ENCODE results near the gene GRIN3A.
"Not testable (repeated sequence)": the region's sequence is repeated elsewhere in the genome, so short reads cannot be mapped to it uniquely, and the experiment has no call there.

The GRIN3A gene

DNA sequence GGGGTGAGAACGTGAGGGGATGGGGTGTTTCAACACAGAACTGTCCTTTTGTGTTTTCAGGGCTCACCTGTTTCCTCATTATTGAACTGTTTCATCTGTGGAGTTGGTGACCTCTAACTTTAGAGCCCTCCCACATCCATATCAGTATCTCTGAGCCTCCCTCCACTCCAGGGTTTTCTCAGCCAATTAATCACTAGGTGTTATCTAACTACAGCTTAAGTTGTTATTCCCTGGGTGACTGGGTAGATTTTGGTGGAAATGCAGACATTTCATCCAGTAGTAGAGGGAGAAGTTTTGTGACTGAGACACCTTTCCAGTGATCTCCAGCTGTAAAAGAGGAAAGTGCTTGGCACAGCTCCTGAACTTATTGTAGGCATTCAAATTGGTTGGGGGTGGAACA, 167.3 kb downstream of the GRIN3A start:
- no peak for DNase-seq

DNA sequence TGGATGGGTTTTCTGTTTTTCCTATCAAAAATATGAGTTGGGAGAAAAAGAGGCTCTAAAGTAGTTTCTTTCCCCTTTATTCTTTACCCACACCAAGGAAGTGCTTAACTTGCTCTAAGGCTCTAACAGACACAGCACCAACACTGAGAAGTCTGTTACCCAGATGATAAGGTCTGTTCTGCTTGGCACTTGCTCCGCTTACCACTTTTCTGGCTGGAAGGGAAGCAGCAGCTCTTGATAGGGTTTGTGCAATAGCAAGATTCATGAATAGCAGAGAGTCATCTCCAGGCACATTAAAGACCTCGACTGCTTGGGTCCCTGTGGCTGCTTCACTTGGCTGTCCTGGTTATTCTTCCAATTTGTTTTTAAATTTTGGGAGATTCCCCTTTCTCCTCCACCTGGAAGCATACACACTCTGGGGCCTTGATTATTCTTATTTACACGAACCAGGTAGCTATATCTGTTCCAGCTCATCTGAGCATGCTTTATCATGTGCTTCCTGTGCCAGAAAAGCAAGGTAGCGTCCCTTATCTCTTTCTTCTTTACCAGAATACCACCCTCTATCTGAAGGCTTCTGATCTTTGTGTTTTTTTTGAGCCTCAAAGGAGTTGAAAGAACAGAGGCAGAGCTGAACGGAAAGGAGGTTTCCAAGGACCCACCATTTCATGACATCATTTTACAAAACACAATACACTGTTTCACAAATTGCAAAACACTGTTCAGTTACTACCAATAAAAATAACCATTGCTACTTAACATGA, 168.5 kb downstream of the GRIN3A start:
- no peak for DNase-seq

DNA sequence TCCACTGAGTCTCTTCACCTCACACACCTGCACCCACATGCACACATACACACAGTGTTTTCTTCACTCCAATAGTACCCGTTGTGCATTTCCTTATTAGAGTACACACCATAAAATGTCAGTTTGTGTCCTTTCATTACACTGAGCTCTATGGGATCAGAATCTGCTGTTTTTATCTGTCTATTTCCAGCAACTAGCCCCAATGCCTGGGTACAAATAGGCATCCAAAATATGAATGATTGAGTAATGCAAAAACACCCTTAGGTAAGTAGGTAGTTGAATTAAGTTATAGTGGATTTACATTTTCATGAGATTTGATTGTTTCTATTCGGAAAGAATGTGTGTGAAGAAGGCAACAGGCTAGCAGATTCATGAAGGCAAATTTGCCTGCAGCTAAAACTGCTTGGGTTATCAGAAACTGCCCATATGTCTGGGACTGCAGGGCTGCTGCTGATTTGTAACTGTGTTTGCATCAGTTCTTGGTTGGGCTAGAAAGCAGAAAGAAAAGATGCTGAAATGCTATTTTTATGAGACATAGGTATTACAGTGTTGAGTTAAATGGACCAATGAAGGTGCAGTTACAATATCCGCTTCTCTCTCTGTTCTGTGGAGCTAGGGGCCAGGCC, 170.6 kb downstream of the GRIN3A start:
- no peak for DNase-seq

DNA sequence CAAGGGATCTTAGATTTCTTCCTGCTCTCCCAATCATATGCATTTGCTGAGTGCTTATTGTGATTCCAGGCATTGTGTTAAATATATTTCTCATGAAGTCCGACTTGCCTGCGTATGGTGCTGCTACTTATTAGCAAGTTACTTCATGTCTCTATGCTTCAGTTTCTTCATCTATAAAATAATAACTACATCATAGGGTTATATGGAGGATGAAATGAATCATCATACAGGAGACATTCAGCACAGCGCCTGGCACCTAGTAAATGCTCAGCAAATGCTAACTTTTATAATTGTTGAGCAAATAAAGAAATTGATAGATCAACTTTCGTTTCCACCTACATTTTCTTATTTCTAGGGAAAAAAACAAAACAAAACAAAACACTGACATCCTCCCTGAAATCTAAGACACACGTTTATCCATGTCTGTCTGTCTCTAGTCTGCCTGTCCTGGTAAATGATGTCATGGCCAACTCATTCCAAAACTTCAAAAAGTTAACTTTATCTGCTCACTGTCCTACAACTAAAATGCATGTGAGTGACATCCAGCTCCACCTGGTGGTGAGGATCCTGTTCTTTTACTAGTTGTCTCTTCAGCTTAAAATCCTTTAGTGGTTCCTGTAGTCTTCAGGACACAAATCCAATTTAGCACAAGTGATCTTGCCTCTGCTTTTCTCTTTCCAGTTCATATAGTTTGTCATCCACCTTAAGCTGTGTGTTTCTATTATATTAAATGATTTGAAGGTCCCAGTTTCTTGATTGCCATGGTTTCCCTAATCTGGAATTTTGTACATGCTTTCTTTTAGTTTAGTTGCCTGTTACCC, 171.3 kb downstream of the GRIN3A start:
- no peak for DNase-seq

DNA sequence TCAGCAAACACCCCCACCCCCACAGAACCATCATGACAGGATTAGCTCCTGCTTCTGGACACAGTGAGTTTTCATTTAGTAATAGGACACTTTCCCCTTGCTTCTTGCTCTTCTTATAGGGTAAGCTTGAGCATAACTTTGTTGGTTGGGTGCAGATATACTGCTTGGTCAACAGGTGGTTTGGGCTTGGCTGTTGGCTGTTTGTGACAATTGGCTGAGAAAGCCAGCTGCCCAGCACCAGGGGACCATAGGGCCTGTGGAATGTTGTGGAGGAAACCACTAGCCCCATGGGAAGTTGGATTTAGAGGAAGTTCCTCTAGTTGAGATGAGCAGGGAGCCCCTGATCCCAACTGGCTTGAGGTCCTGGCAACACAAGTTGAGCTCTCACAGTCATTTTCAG, 174.2 kb downstream of the GRIN3A start:
- DNase-seq = no peak

DNA sequence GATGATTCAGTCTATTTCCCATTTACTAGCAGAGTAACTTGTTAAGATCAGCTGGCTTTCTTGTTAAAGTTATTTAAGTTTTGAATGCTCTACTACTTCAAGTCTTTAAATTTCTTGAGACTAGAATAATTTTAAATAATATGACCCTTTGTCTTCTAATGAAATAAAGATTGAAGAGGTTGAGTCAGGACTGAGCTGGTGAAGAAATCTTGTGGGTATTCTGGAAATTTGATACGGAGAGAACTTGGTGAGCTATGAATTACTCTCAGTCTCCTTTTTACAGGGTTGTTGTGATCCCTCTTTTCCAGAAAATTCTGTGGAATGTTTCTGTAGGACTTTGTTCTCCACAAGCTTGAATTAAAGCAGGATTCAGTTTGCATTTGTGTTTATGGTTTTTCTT, 175.5 kb downstream of the GRIN3A start:
- no peak for DNase-seq

DNA sequence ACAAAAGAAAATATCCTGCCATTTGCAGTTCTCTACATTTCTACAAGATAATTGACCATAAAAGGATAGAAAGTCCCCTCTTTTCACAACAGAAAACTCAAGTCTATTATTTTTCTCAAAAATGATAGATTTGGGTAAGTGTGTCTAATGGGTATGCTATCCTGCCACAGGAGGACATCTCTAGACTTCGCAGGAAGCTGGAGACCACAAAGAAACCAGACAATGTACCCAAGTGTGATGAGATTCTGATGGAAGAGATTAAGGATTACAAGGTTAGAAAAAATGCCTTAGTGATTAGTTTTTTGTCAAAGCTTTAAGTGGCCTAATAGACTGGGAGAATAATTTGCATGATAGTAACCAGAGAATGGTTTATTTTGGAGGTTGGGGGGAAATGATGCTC, 176.7 kb downstream of the GRIN3A start:
- no peak for DNase-seq

DNA sequence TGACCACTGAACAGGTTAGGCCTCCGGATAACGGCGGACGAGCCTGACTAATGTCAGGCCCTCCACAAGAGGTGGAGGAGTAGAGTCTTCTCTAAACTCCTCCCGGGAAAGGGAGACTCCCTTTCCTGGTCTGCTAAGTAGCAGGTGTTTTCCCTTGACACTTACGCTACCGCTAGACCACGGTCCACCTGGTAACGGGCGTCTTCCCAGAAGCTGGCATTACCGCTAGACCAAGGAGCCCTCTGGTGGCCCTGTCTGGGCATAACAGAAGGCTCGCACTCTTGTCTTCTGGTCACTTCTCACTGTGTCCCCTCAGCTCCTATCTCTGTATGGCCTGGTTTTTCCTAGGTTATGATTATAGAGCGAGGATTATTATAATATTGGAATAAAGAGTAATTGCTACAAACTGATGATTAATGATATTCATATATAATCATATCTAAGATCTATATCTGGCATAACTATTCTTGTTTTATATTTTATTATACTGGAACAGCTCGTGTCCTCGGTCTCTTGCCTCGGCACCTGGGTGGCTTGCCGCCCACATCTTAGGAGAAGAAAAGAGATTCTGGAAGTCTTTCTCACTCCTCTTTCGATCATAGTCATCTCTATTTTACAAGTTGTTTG, 188.9 kb downstream of the GRIN3A start:
- DNase-seq = not testable (repeated sequence)

DNA sequence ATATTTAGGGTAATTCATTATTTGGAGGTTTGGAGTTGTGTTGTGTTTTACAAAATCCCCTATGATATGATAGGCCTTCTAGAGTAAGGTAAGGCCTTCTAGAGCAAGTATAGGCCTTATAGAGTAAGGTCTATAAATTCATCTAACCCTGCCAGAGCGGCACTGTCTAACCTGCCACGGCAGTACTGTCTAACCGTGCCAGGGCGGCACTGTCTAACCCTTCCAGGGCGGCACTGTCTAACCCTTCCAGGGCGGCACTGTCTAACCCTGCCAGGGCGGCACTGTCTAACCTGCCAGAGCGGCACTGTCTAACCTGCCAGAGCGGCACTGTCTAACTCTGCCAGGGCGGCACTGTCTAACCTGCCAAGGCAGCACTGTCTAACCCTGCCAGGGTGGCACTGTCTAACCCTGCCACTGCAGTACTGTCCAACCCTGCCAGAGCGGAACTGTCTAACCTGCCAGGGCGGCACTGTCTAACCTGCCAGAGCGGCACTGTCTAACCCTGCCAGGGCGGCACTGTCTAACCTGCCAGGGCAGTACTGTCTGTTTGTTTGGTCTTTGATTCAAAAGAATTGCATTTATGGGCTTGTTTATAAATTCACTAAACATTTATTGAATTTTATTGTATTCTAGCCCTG, 195.2 kb downstream of the GRIN3A start:
- no peak for DNase-seq

DNA sequence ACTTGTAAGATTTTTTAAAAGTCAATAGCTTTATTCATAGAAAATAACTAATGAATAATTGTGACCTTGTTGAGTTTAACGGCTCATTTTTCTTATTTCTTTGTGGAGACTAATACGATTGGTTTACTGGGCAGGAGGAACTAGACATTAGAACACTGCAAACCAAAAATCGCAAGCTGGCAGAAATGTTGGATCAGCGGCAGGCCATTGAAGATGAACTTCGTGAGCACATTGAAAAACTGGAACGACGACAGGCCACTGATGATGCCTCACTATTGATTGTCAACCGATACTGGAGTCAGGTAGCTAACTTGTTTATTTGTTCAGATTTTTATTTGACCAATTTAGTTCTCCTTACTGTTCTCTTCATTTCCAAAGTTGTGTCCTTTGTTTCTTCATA, 198.4 kb downstream of the GRIN3A start:
- DNase-seq = no peak

DNA sequence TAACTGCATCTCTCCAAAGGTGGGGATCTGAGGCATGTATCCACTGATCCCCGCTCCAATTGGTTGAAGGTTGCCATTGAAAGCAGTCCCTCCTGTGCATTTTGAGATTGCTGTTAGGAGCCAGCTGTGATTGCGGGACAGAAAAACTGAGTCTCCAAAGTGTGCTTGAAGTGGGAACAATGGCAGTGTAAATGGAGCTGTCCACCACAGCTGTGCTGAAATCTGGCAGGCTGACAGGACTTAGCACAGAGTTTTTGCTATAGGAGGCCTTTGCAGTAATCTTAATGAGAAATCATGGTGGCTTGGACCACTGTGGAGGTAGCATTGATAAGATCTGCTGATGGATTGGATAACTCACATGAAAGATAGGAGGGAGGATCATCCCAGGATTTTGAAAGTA, 201.5 kb downstream of the GRIN3A start:
- no peak for DNase-seq

DNA sequence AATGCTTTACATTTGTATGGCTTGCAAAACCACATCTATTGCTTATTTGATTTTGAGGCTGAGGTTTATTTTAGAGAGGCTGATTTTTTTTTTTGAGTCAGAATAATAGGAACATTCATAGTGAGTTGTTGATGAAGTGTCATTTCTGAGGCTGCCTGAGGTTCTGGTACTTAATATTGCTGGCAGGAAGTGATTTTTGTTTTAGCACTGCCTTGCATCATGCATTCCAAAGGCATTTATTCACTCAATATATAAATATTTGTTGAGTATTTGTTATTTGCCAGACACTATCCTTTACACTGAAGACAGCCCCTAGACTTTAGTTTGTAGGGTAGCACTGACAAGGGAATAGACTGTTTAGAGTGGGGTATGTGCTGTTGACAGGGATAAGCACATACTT, 202.1 kb downstream of the GRIN3A start:
- DNase-seq = no peak

DNA sequence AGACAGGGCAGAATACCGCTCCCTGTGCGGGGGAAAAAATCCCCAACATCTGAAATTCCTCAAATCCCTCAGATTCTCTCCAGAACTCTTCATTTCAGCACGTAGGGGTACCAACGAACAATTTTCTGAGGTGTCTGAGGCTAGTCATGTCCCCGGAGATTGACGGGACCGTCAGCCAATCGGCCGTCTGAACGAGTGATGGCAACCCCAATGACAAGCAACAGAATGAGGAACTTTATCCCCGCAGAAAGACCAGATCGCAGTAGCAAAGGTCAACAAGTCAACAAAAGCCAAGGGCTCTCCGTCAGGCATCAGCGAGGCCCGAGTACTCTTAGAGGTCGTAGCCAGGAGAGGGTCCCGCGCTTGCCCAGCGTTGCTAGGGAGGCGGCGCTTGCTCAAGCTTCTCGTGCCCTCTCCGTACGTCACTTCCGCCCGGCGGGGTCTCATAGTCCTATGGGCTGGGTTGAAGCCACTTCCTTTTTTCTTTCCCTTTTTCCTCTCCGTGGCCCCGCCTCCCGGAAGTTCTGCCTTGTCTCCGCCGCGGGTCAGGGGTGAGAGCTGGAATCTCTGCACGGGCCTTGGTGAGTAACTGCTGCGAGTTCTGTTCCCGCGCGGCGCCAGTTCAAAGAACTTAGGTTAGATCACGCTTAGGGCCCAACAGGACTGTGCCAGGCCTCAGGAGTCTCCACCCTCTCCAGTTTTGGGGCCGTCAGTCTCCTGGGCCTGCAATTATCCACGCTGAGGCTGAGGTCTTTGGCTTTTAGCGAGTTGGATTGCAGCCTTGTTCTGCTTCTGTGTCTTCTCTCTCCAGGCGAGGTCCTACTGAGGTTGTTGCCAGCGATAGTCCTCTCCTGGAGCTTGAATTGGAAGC, 204.9 kb downstream of the GRIN3A start, which contains the start of gene RNF20:
Gene RNF20 (plus strand): TSS at position 520 of the 871 bp plus-strand sequence. CDS start 1,571 bp downstream, outside the sequence.
- DNase-seq = peak; percentile 97

DNA sequence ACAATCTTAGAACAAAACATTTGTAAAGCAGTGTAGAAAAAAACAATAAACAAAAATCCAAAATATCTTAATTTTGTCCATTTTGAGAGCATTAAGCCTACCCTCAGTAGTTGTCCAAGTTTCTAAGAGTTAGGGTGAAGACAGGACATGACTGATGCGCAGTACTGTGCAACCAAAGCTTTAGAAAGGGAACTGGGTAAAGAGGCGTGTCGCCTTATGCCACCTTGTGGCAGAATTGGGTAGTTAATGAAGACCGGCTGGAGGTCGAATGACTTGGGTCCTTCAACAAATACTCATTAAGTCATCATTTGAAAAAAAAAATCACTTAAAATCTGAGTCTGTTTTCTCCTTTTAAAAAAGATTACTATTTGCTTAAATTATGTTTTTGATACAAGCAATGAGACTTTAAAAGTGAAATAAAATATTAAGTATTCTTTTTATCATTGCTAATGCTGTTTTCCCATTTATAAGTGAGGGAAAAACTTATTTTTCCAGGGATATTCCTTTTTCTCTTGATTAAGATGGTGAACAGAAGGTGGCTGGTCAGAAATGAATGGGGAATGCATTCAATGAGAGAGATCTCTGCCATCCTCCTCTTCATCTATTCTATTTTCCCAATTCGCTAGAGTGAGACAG, 208.3 kb downstream of the GRIN3A start:
- DNase-seq = peak; percentile 33

DNA sequence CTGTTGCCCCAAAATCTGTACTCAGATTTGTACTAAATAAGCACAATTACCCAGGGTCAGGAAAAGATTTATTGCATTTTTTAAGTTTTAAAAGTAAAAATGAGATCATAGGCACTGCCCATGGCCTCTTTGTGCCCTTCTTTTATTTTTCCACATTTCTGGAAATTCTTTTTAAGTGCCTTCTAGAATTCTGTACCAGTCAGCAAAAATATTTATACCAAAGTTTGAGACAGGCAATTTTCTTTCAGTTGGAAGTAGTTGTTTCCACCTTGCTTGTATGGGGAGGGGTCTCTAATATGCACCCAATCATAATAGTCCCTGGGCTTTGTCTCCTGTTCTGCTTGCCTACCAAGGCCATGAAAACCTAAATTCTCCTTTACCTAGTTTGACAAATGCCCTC, 210.4 kb downstream of the GRIN3A start:
- DNase-seq = no peak

DNA sequence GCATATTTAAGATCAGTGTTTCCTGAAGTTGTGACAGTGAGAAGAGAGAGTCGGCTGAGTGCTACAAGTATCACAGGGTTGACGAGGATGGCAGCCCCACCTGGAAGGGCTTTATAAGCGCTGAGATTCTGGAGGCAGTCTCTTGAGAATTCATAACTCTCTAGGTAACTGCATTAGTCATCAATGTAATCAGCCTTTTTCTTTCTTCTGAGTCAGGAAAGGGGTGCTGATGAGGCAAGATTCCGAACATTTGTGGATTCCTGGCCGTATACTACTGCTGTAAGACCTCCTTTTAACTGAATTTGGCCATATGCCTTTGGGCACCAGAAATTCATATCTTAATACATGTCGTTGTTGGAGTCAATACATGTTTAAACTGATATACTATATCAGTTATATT, 211.4 kb downstream of the GRIN3A start:
- DNase-seq = no peak

DNA sequence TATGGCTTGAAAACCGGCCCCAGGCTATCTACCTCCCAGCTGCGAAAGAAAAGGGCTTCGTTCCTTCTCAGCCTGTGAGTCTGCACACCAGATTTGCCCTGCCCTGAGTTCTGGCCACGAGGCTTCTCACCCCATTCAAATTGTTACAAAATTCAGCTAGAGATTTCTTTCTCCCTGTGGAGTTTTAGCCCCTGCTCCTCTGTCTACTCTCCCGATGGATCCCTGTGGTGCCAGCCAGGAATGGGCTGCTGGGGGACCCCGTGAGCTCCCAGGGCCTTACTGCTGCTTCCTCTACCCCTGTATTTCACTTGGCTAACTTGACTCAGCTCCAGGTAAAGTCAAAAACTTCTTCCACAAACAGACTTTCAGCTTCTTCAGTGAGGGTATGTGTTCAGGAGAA, 214.1 kb downstream of the GRIN3A start:
- no peak for DNase-seq

Measured in DMS153 (cell line).